H1 (cell line): ENCODE measurements around the gene VAPB. TPM values are rescaled to one million over a fixed set of nuclear protein-coding genes. Genes with fewer than 3 reads are reported as not detected.

Source experiments
- CTBP2 ChIP-seq: IDR thresholded peaks from 2 replicates; pipeline ENCODE4 v1.7.0; 2011; ENCODE audit warnings: borderline replicate concordance, mild to moderate bottlenecking, moderate library complexity, mixed read lengths, low read length; ENCODE audit not compliant: insufficient read depth, insufficient read length
- JUND ChIP-seq: IDR thresholded peaks from 2 replicates; pipeline ENCODE4 v1.6.1; 2011; ENCODE audit warnings: mild to moderate bottlenecking, improper control_type of control experiment, low read length
- KDM1A ChIP-seq: fragments of 200-600, 300-600 bp; sonication (generic); IDR thresholded peaks from 2 replicates; pipeline ENCODE4 v1.7.1; 2016; ENCODE audit warnings: mild to moderate bottlenecking, low read length, borderline replicate concordance
- MAX ChIP-seq: IDR thresholded peaks from 2 replicates; pipeline ENCODE4 v1.6.1; 2012; ENCODE audit warnings: inconsistent platforms
- SIN3A ChIP-seq, 2 experiments: IDR thresholded peaks in 1 of 2; conservative IDR thresholded peaks in 1 of 2; 2 replicates each; pipeline ENCODE4 v1.6.1; 2011 to 2012; ENCODE audit warnings: low read length in 2 of 2, improper control_type of control experiment in 1 of 2, low read depth in 1 of 2, mild to moderate bottlenecking in 1 of 2
- TBP ChIP-seq: IDR thresholded peaks from 2 replicates; pipeline ENCODE4 v1.6.1; 2011; ENCODE audit warnings: low read depth, low read length, improper control_type of control experiment
- polyA plus RNA-seq, 7 experiments: library from polyadenylated mRNA; depleted of rRNA in 3 of 7; stranded (reverse) in 5 of 7; unstranded in 2 of 7; fragments of >200 nt in 5 of 7; fragments of 200-250 nt in 2 of 7; gene quantifications; 1 replicate in 5 of 7; 2 replicates in 1 of 7; 4 replicates in 1 of 7; pipeline versions ENCODE4 v1.2.1 to v1.2.3, GENCODE V29; 2011 to 2013; ENCODE audit warnings: missing spikeins in 2 of 7, mixed read lengths in 2 of 7
- total RNA-seq: library from RNA; stranded (reverse); fragmentation: NEBNext Ultra II Directional; extraction: Animal tissue kit (Norgen Biotek cat#: 25700); gene quantifications from 2 replicates; pipeline ENCODE4 v1.2.1, GENCODE V29; 2021
- TF ChIP-seq, protein P1 (sequence below): IDR thresholded peaks from 2 replicates; pipeline ENCODE4 v1.6.1; 2012; ENCODE audit warnings: inconsistent platforms

Gene VAPB
- total and polyA plus RNA-seq, 2 of the 8 experiments (the other 6 are each of a cell fraction or from before 2014, with no cell fraction given), result 24.4 to 62.8 TPM

DNA sequence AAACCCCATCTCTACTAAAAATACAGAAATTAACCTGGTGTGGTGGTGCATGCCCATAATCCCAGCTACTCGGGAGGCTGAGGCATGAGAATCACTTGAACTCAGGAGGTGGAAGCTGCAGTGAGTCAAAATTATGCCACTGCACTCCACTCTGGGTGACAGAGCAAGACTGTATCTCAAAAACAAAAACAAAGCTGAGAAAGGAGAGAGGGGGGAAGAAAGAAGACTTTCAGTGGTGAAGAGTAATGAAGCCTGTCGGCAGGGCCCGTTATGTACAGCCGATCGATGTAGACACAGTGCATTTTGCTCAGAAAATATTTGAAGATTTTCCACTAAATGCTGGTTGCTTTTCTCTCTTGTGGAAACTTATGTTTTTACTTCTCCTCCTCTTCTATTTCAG, 13.8 kb downstream of the VAPB start (continued):
- no peak for TF ChIP-seq CTBP2
- no peak for TF ChIP-seq JUND
- TF ChIP-seq MAX, result no peak
- no peak for TF ChIP-seq TBP
- no peak for TF ChIP-seq KDM1A
- TF ChIP-seq, protein P1, sequence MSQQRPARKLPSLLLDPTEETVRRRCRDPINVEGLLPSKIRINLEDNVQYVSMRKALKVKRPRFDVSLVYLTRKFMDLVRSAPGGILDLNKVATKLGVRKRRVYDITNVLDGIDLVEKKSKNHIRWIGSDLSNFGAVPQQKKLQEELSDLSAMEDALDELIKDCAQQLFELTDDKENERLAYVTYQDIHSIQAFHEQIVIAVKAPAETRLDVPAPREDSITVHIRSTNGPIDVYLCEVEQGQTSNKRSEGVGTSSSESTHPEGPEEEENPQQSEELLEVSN, result no peak
- no peak for TF ChIP-seq SIN3A (conservative IDR thresholded peaks at IDR 0.05 in 1 of 2, IDR thresholded peaks at IDR 0.05 in 1 of 2; ENCODE audit: low read depth in 1 of 2, low read length in 2 of 2)
